GM21367 (cell line): ENCODE results near the gene SIGLEC1.

Experiments used
- ATAC-seq: cut with Tn5 transposase; IDR thresholded peaks from one replicate; pipeline ENCODE4 v1.9.1; 2021; ENCODE audit not compliant: unreplicated experiment

Gene SIGLEC1

DNA sequence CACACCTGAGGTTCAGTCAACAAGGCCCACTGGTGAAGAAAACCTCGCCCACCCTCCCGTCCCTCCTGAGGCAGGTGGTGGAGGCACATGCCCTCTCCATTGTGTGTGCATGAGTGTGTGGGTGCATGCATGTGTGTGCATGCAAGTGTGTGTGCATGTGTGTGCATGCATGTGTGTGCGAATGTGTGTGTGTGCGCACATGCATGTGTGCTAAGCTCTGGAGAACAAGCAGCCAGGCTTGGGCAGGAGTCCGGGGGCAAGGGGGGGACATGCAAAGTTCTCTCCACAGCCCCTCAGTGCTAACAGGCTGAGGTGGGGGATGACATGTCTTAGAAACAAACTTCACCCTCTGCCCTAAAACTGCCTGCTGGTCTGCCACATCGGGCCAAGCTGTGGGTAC lies 17.0 kb upstream of the SIGLEC1 start:
- ATAC-seq, result no peak

DNA sequence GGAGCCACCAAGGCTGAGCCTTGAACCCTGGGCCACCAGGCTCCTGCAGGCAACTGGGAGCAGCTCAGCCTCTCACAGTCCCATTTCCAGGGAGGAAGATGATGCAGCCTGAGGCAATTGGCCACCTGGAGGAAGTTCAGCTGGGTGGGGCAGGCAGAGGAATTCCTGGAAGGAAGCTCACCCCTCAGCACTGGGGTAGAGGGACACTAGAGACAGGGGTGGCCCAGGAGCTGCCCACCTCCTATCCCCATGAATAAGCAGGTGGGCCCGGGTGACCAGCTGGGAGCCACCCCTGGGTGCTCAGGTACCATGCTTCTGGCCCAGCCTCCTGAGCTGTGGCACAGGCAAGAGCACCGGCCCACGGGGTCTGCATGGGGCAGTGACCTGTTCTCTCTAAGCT lies 16.5 kb upstream of the SIGLEC1 start:
- ATAC-seq, result no peak

- ATAC-seq, result no peak
These were observed 16.0 kb upstream of the SIGLEC1 start for GRCh38 chr20:3728354-3728753.

GRCh38 chr20:3727401-3728021 lies 15.1 kb upstream of the SIGLEC1 start:
- no peak for ATAC-seq

GRCh38 chr20:3724356-3724755 lies 12.0 kb upstream of the SIGLEC1 start:
- ATAC-seq, result no peak

- ATAC-seq, result no peak
These were observed 10.9 kb upstream of the SIGLEC1 start for GRCh38 chr20:3723284-3723683.

GRCh38 chr20:3721912-3722311 lies 9.5 kb upstream of the SIGLEC1 start:
- no peak for ATAC-seq

DNA sequence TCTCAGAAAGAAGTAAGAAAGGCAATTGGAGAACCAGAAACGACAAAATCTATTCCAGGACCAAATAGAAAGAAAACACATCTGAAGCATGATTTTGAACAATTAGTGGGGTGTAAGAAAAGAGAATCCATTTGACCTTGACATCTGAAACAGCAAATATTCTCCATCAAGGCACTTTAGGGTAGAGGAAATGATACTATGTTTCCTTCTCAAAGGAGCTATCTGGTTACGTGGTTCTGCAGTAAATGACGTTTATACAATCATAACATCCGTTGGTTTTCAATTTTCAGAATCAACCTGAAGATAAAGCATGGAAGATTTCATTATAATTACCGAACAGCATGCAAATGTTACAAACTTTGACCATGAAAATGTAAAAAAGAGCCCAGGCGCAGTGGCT lies 8.2 kb upstream of the SIGLEC1 start:
- no peak for ATAC-seq

- ATAC-seq, result no peak
These were observed 7.7 kb upstream of the SIGLEC1 start for GRCh38 chr20:3720068-3720467.

DNA sequence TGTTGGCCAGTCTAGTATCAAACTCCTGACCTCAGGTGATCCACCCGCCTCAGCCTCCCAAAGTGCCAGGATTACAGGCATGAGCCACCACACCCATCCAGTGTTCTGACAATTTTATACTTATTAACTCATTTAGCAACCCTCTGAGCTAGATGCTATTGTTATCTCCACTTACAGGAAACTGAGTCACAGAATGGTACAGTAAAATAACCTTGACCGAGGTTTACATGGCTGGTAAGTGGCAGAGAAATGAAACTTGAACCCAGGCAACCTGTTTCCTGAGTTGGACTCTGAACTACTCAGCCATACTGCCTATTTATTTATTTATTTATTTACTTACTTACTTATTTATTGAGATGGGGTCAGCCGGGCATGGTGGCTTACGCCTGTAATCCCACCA lies 6.6 kb upstream of the SIGLEC1 start:
- no peak for ATAC-seq

DNA sequence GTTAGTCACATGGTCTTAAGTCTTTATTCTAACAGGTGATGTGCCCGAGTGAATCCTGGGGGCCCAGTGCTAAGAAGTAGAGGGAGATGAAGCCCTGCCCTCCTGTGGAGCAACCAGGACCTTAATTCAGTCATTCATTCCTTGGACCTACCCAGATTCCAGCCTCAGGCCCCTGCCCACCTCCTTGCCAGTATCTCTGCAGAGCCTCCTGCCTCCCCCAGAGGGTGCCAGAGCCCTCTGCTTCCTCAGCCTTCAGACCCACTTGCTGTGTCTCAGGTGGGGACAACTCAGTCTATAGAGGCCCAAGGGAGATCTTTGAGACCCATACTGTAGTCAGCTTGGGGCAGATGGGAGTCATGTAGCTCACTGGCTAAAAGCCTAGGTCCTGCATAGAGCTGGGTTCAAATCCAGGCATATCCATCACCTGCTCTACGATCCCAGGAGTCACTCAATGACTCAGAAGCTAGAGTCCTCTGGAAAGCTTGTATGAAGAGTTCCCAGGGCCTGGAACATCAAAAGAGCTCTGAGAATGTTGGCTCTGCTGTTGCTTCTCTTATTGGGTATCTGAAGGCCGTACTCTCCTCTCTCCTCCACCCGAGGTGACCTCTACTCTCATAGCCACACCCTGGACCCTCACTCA lies 3.9 kb upstream of the SIGLEC1 start:
- no peak for ATAC-seq

GRCh38 chr20:3714092-3714491 lies 1.7 kb upstream of the SIGLEC1 start:
- no peak for ATAC-seq

GRCh38 chr20:3711484-3711941 lies 887 bp downstream of the SIGLEC1 start:
- ATAC-seq, result no peak

DNA sequence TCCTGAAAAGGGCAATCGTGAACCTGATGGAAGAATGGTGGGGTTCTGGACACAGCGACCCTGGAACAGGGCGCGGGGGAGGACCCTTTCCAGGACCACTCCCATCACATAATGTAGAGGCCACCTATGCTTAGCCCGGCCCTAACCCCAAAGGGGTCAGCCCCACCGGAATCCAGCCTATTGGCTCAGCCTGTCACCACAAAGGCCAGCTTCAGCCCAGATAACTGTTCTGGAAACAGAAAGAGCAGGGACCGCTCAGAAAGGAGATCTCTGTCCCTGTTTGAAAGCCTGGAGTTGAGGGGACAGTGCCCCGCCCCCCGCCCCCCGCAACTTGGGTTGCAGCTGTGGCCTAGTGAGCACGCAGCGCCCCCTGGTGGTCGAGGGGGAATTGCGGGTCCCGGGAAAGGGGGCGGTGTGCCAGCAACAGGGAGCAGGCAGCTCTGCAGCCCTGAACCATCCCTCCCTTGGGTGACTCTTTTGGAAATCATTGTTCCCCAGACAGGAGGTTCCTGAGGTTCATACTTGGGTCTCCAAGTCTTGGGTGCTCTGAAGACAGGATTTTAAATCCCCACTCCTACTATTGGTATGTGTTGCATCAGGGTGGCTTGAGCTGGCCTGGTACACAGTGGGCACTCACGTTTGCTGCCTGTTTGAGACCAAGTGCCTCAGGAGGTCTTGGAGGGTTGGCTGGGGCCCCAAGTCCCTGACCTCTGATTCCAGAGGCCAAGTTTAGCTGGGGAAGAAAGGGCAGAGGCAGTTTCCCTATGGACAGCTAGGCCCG lies 1.5 kb downstream of the SIGLEC1 start:
- ATAC-seq, result no peak

- no peak for ATAC-seq
These were observed 2.4 kb downstream of the SIGLEC1 start for GRCh38 chr20:3710011-3710466.

DNA sequence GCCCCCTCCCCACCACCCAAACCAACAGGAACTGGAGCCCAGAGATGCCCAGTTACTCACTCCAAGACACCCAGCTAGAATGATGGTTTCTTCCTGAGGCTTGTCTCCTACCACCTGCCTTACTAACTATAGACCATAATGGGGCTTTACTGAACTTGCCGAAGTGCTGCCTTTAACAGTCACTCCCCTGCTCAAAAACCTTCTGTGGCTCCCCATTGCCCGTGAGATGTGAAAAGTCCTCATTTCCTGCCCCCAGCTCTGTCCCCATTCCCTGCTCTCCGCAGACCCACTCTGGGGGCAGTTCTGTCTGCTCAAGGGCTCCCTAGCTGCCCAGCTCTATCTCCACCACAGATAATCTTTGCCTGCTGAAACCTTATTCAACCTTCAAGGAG lies 4.9 kb downstream of the SIGLEC1 start:
- ATAC-seq, result no peak

DNA sequence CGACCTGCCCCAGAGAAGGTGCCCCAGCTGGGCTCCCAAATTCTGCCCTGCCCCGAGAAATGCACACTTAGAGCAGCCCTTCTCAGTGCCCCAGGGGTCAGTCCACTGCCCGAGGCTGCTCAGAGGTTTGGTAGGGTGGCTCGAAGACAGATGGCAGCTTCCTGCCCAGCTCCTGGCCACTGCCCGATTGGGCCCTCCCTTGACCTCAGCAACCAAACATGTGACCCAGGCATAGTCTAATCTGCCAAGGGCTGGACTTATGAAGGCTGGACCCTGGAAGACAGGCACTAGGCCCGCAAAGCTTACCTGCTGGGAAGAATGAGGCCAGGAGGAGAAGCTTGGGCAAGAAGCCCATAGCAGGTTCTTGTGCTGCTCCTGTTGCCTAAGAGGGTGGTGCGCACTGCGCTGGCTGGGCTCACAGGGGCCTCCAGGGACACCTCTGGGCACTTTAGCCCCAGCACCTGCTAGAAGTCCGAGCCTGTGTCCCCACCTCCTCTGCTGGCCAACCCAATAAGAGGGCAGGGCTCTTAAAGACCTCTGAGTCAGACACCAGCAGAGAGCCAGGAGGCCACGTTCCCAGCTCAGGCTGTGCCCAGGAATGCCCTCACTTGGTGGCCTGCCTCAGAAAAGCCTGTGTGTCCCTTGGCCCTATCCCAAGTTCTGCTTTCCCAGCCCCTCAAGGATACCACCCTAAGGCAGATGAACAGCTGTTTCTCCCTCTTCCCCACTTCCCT lies 5.5 kb downstream of the SIGLEC1 start:
- ATAC-seq, result no peak

DNA sequence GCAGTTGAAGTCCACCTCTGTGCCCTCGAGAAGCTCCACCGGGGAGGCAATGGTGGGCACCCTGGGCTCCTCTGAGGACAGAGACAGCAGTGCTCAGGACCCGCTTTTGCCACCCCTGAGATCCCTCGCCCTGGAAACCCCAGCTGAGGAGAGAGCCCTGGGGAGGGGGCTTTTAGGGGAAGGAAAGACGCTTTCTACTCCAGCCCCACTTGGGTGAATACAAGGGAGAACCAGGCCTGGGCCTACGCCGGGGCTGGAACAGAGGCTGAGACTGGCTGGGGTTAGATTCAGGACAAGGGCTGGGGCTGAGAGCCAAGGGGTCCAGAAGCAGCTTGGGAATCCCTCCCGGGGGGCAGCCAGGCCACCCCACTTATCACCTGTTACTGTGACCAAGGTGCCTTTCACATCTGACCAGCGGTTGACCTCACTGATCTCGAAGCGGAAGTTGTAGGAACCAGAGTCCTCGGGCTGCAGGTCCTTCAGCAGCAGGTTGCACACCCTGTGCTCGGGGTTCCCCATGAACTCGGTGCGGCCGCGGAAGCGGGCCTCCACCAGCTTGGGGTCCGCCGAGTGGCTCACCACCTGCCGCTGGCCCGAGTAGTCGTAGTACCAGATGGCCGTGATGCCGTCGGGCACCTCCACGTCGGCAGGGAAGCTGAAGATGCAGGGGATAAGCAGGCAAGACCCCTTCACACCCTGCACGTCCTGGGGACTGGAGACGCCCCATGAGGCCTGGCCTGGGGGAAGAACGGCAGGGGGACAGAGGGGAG lies 6.2 kb downstream of the SIGLEC1 start:
- ATAC-seq, result no peak

DNA sequence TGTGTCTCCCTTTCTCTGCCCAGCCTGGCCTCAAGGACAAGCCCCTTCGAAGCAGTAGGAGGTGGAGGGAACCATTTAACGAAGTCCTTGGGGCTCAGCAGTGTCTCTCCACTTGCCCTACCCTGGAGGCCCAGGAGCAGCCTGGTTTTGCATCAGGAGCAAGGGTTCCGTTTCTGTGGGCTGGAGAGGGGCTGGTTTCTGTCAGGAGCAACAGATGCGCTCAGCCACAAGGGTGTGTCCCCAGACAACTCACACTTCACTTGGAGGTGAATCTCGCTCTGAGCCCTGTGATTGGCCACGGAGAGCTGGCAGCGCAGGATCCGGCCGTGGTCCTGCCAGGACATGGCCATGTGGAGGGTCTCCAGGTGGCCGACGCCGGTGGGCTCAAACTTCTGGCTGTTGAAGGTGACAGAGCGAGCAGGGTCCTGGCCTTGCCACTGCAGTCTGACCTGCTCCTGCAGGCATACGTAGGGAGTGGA lies 6.9 kb downstream of the SIGLEC1 start:
- ATAC-seq, result no peak

DNA sequence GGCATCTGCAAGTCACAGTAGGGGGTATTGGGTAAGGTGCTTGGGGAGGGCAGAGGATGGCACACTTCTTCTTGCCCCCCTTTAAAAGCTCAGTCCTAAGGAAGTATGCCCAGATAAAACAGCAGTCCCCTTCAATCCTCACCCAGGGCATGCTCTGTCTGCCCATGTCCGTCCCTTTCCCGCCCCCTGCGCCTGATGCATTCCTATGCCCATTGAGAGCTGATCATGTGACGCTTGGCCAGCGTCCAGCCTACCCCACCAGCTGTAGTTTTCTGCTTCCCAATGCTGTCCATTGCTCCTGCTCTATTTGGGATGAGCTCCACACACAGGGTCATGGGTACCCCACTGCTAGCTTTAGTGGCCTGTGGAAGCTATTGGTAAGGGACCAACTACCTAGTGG lies 8.3 kb downstream of the SIGLEC1 start:
- ATAC-seq, result no peak
